Smooth muscle cell of the coronary artery (primary cell): ENCODE results near the gene SCYGR1. TPM values are rescaled to one million over a fixed set of nuclear protein-coding genes. Genes with fewer than 3 reads are reported as not detected.

Experiments used
- total RNA-seq: library from RNA; depleted of rRNA; stranded (reverse); fragments of >200 nt; gene quantifications from 2 replicates; pipeline ENCODE4 v1.2.3, GENCODE V29; 2014; ENCODE audit warnings: low replicate concordance

The SCYGR1 gene
- not detected in 2 replicates for total RNA-seq

DNA sequence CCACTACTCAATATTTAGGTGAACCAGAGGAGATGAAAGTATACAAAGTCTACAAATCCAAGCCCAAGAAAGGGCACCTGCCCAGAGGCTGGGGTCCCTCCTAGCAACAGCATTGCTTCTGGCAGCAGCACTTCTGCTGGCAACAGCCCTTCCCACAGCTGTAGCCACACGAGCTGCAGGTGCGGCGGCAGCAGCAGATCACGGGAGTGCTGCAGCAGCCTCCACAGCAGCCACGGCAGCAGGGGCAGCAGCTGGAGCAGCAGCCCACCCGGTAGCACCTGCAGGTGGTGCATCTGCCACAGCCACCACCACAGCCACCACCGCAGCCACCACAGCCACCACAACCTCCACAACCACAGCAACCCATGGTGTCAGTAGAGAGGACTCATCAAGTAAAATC is at the start of gene SCYGR1:
Gene SCYGR1, minus strand, starts transcription at position 367 of the 400 bp plus-strand sequence. Its CDS starts 0 bp downstream, at position 367.

DNA sequence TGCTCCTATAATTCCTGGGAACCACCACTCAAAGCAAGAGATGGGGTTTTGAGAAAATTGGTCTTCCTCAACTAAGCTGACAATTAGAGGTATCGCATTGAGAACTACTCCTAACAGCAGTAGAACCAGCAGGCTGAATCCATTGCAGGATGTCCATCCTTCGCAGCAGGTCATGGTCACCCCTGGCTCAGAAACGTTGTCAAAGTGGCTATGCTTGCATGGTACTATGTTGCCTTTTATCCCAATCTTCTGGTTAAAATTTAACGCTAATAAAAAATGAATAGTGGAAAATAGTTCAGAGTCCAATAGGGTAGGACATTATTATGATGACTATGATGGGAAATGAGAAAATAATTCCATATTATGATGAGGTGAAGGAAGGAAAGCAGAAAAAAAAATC is 8.7 kb downstream of the SCYGR1 start, which contains the start of gene TM4SF20:
Gene TM4SF20, minus strand, starts transcription at position 212 of the 400 bp plus-strand sequence. Its CDS starts 38 bp downstream, at position 174.

Other genes starting within 250 kb of the SCYGR1 start
- 6.8 and 18.7 TPM in 2 replicates for gene COL4A4, start 223.7 kb downstream of the SCYGR1 start, total RNA-seq
- 7.3 and 8.3 TPM in 2 replicates for gene COL4A3, start 223.3 kb downstream of the SCYGR1 start, total RNA-seq
- gene MFF, start 62.7 kb downstream of the SCYGR1 start, total RNA-seq, result 42.5 and 53.7 TPM in 2 replicates
- gene TM4SF20, start 8.6 kb downstream of the SCYGR1 start, total RNA-seq, result 0.23 TPM in 1 of 2 replicates, not detected in the other
- 33.2 and 42.2 TPM in 2 replicates for gene AGFG1, start 84.2 kb upstream of the SCYGR1 start, total RNA-seq
- gene SCYGR2, start 210.9 kb upstream of the SCYGR1 start, total RNA-seq, result not detected in 2 replicates
- gene SCYGR3, start 226.9 kb upstream of the SCYGR1 start, total RNA-seq, result not detected in 2 replicates
- gene SCYGR4, start 229.5 kb upstream of the SCYGR1 start, total RNA-seq, result under 0.01 TPM in 1 of 2 replicates, not detected in the other